Right lobe of liver (tissue), 6 donors: ENCODE data around the gene IKBKG. TPM values are rescaled to one million over a fixed set of nuclear protein-coding genes. Genes with fewer than 3 reads are reported as not detected.
A peak's percentile ranks its signal among the peaks of the same experiment; 100 is the strongest.
"Not testable (repeated sequence)": the region's sequence is repeated elsewhere in the genome, so short reads cannot be mapped to it uniquely, and the experiment has no call there.

Experiments used
- ATAC-seq, 4 donors: fragments of 200-7000 bp; cut with Tn5 transposase; one replicate each; pipeline ENCODE4 v1.9.1; 2020; ENCODE audit warnings: mild to moderate bottlenecking in 4 of 4, moderate library complexity in 4 of 4
- DNase-seq, 3 donors: peaks; one replicate each; pipeline ENCODE4 v3.0.0-alpha.2; 2020
- H3K27ac ChIP-seq, 3 donors: fragments of 200-600 bp; one replicate each; pipeline ENCODE4 v1.8.0; 2022
- H3K27me3 ChIP-seq, 2 donors: fragments of 200-600 bp; one replicate each; pipeline ENCODE4 v1.8.0; 2022
- H3K36me3 ChIP-seq, 4 donors: fragments of 200-600 bp; sonication (generic) in 1 of 4; one replicate each; pipeline versions ENCODE4 v1.5.1 to v1.8.0; 2017 to 2022; ENCODE audit warnings: control low read depth in 1 of 4
- H3K4me1 ChIP-seq, 4 donors: fragments of 200-600 bp; sonication (generic) in 1 of 4; one replicate each; pipeline versions ENCODE4 v1.5.1 to v1.8.0; 2017 to 2022; ENCODE audit warnings: control low read depth in 1 of 4
- H3K4me3 ChIP-seq, 3 donors: fragments of 200-600 bp; one replicate each; pipeline ENCODE4 v1.8.0; 2022
- H3K9me3 ChIP-seq, 4 donors: fragments of 200-600 bp; sonication (generic) in 1 of 4; one replicate each; pipeline versions ENCODE4 v1.5.1 to v1.8.0; 2017 to 2022; ENCODE audit warnings: control low read depth in 1 of 4
- POLR2A ChIP-seq: fragments of 450-650 bp; IDR thresholded peaks from one replicate; pipeline ENCODE4 v1.6.1; 2017; ENCODE audit warnings: antibody characterized with exemption, mild to moderate bottlenecking
- WGBS: methylation state at CpG from one replicate; pipeline ENCODE4 v1.1.6; 2018; ENCODE audit warnings: low coverage, low lambda C conversion rate; ENCODE audit not compliant: insufficient coverage; ENCODE audit errors: missing lambda C conversion rate; 5-methylcytosine and 5-hydroxymethylcytosine counted together
- intact Hi-C, 2 donors: fragments of 100-400 bp; cut with DNase I; formaldehyde crosslinking; loops; one replicate each; pipeline versions ENCODE4 v1.11.2 to v1.14.1; 2022
- total RNA-seq, 6 experiments: library from RNA; depleted of rRNA in 2 of 6; stranded (reverse); fragments of >200 nt in 2 of 6; fragmentation: NEBNext Ultra II Directional in 3 of 6; extraction: Animal tissue kit (Norgen Biotek cat#: 25700) in 3 of 6; gene quantifications; one replicate each; pipeline versions ENCODE4 v1.1.0 to v1.2.4, GENCODE V29; 2016 to 2023
- TF ChIP-seq, protein P1 (sequence below), 4 donors: fragments of 200-600 bp in 3 of 4; fragments of 450-650 bp in 1 of 4; IDR thresholded peaks; one replicate each; pipeline versions ENCODE4 v1.5.1 to v1.8.0; 2016 to 2022; ENCODE audit warnings: antibody characterized with exemption in 4 of 4, mild to moderate bottlenecking in 2 of 4
- donor health status: DM: no; HTN: yes; CAD: no.
- donor health status: DM: no; HTN: no; CAD: no.
- donor health status: DM: no; HTN: no; CAD: no.
- donor health status: DM: no; HTN: yes; CAD: no.
- donor health status: DM: no; HTN: yes; CAD: no.

The IKBKG gene
- total RNA-seq, 6 experiments from 2014 or later, result 32.8 to 83.3 (median 46.5) TPM

- H3K4me3 ChIP-seq, H3K9me3 ChIP-seq, DNase-seq, H3K27ac ChIP-seq, intact Hi-C loops, H3K27me3 ChIP-seq, H3K4me1 ChIP-seq, H3K36me3 ChIP-seq: not testable (repeated sequence)
- no CpG with 5 or more reads among the region's 5 CpGs for WGBS
- ATAC-seq, result peak; percentile 82 to 86 (median 82)
Measured at GRCh38 chrX:154575076-154575475, 27.7 kb downstream of the IKBKG start.

DNA sequence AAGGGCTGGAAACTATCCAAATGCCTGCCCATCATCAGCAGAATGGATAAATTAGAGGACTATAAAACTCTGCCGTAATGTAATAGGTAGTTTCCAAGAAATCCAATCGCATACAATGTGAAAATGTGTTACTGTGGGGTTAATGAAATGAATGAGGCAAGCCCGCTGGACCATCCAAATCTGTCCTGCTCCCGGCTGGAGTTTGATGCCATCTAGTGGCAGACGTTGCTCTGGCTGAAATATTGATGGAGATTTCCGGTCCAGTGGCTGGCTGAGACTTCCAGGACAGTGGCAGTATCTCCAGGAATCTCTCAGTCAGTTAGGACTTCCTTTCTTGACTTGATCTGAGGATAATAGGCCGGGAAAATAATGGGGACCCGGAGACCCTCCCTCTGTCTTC, 35.6 kb downstream of the IKBKG start:
- H3K27ac ChIP-seq, H3K27me3 ChIP-seq, H3K9me3 ChIP-seq, DNase-seq, H3K36me3 ChIP-seq, H3K4me1 ChIP-seq, intact Hi-C loops, H3K4me3 ChIP-seq: not testable (repeated sequence)
- WGBS, result no CpG with 5 or more reads among the region's 8 CpGs
- ATAC-seq, result peak; percentile 68 to 82 (median 76)

- ATAC-seq, result peak in 1 of 4 donors; percentile 41
- intact Hi-C loops, DNase-seq, H3K4me1 ChIP-seq, H3K9me3 ChIP-seq, H3K4me3 ChIP-seq, H3K27ac ChIP-seq, H3K27me3 ChIP-seq, H3K36me3 ChIP-seq: not testable (repeated sequence)
- no CpG with 5 or more reads among the region's 39 CpGs for WGBS
Measured at GRCh38 chrX:154584585-154585183, 37.3 kb downstream of the IKBKG start, which contains the start of gene CTAG1A. CTAG1A (plus strand) TSS chrX:154585133; CDS start chrX:154585207, 74 bp downstream.

DNA sequence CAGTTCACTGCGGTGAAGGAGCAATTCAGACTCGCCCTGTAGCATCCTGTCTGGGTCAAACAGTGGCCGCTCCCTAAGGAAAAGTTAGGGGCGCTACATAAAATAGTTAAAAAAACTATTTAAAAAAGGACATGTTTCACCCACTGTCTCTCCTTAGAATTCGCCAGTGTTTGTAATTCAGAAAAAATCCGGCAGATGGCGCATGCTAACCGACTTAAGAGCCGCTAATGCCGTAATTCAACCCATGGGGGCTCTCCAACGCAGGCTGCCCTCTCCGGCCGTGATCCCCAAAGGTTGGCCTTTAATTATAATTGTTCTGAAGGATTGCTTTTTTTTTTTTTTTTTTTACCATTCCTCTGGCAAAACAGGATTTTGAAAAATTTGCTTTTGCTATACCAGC, 43.0 kb downstream of the IKBKG start:
- DNase-seq, H3K9me3 ChIP-seq, H3K27me3 ChIP-seq, H3K27ac ChIP-seq, H3K4me1 ChIP-seq, H3K36me3 ChIP-seq, intact Hi-C loops, H3K4me3 ChIP-seq: not testable (repeated sequence)
- ATAC-seq, result peak in 2 of 4 donors; percentile 24 to 46
- WGBS, result 25% methylated on average over 3 of the region's 13 CpGs

DNA sequence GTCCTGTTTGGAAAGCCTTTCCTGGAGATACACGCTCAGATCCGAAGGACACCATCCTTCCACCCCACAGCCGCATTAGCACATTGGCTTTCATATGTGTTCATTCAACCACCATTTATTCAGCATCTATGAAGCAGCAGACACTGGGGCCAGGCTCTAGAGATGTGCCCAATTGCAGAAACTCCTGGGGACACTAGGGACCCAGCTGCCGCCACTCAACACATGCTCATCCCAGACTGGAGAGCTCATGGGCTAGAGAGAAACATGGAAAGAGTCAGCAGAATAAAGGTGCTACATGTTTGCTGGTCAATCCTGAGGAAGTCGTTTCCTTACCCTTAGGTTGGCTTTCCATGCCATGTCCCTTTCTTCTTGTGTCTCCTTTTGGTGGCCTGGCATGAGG, 45.1 kb downstream of the IKBKG start:
- Histone ChIP-seq H3K4me1 (no peaks in the 10 kb centered on the region), H3K4me3 (no peak overlapping the region), H3K27ac (no peak overlapping the region), H3K27me3 (no peaks in the 10 kb centered on the region), H3K9me3 (no peaks in the 10 kb centered on the region), H3K36me3 (no peaks in the 10 kb centered on the region)
- TF ChIP-seq, protein P1, sequence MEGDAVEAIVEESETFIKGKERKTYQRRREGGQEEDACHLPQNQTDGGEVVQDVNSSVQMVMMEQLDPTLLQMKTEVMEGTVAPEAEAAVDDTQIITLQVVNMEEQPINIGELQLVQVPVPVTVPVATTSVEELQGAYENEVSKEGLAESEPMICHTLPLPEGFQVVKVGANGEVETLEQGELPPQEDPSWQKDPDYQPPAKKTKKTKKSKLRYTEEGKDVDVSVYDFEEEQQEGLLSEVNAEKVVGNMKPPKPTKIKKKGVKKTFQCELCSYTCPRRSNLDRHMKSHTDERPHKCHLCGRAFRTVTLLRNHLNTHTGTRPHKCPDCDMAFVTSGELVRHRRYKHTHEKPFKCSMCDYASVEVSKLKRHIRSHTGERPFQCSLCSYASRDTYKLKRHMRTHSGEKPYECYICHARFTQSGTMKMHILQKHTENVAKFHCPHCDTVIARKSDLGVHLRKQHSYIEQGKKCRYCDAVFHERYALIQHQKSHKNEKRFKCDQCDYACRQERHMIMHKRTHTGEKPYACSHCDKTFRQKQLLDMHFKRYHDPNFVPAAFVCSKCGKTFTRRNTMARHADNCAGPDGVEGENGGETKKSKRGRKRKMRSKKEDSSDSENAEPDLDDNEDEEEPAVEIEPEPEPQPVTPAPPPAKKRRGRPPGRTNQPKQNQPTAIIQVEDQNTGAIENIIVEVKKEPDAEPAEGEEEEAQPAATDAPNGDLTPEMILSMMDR (IDR thresholded peaks at IDR 0.05), result no peak
- TF ChIP-seq POLR2A, result no peak
- DNase-seq (no peak), ATAC-seq (no peak)
- intact Hi-C loops, result no loop called here
- WGBS, result 60% methylated on average over 2 of the region's 5 CpGs

DNA sequence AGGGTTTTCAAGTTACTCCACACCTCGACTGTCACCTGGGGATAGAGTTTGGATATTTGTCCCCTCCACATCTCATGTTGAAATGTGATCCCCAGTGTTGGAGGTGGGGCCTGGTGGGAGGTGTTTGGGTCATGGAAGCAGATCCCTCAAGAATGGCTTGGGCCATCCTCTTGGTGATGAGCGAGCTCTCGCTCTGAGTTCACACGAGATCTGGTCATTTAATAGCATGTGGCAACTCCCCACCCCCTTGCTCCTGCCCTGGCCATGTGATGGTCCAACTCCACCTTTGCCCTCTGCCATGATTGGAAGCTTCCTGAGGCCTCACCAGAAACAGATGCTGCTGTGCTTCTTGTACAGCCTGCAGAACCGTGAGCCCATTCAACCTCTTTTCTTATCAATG, 45.8 kb downstream of the IKBKG start:
- Histone ChIP-seq H3K9me3 (no peaks in the 10 kb centered on the region), H3K27ac (no peak overlapping the region), H3K36me3 (no peaks in the 10 kb centered on the region), H3K27me3 (no peaks in the 10 kb centered on the region), H3K4me1 (no peaks in the 10 kb centered on the region), H3K4me3 (no peak overlapping the region)
- ATAC-seq, result no peak
- DNase-seq, result no peak
- intact Hi-C loops, result no loop called here
- TF ChIP-seq, protein P1 (IDR thresholded peaks at IDR 0.05), result no peak
- TF ChIP-seq POLR2A, result no peak
- 54% methylated on average over 2 of the region's 5 CpGs for WGBS
